IMR-90 (cell line): ENCODE results near the gene BANF1. TPM values are rescaled to one million over a fixed set of nuclear protein-coding genes. Genes with fewer than 3 reads are reported as not detected.

Experiments
- ATAC-seq: fragments of 200-7000 bp; cut with Tn5 transposase; 2 replicates; pipeline ENCODE4 v1.9.1; 2020; ENCODE audit warnings: low read depth, mild to moderate bottlenecking, moderate library complexity
- BruUV-seq: library from RNA; stranded (reverse); fragments of 400-500 nt; replicated peaks from 2 replicates; lab custom pipeline; 2021; lab: Mats Ljungman, UMichigan
- CTCF ChIA-PET: fragments of 300-600 bp; formaldehyde crosslinking; extraction: SDS; loops from one replicate; lab custom pipeline; 2021; ENCODE audit warnings: antibody characterized with exemption; lab: Yijun Ruan, JAX
- POLR2A ChIA-PET: fragments of 300-600 bp; sonication (Branson Sonifier 250); formaldehyde crosslinking; loops from one replicate; lab custom pipeline; 2022; ENCODE audit warnings: antibody characterized with exemption; ENCODE audit not compliant: unreplicated experiment; lab: Charles Lee
- DNase-seq: peaks from one replicate; pipeline ENCODE4 v3.0.0; 2013
- H2AFZ ChIP-seq: replicated peaks from 2 replicates; pipeline ENCODE3; 2013; ENCODE audit warnings: low read length, mild to moderate bottlenecking; ENCODE audit not compliant: poor library complexity
- H2AK5ac ChIP-seq: 2 replicates; pipeline ENCODE4 v1.6.1; 2013; ENCODE audit warnings: low read depth, low read length, inconsistent platforms
- H2AK9ac ChIP-seq: replicated peaks from 2 replicates; pipeline ENCODE3; 2013; ENCODE audit warnings: mild to moderate bottlenecking, low read depth, low read length, moderate library complexity; ENCODE audit not compliant: poor library complexity
- H2BK120ac ChIP-seq: 2 replicates; pipeline ENCODE4 v1.6.1; 2013; ENCODE audit warnings: low read depth, low read length, inconsistent platforms
- H2BK15ac ChIP-seq: 3 replicates; pipeline ENCODE4 v1.6.1; 2013; ENCODE audit warnings: low read depth, low read length, inconsistent platforms
- H2BK20ac ChIP-seq: 2 replicates; pipeline ENCODE4 v1.6.1; 2013; ENCODE audit warnings: low read depth, mild to moderate bottlenecking, inconsistent platforms, low read length, moderate library complexity
- H2BK5ac ChIP-seq: 2 replicates; pipeline ENCODE4 v1.6.1; 2013; ENCODE audit warnings: mild to moderate bottlenecking, low read depth, low read length, inconsistent platforms; ENCODE audit not compliant: poor library complexity, severe bottlenecking
- H3K14ac ChIP-seq: replicated peaks from 2 replicates; pipeline ENCODE4 v1.6.1; 2013; ENCODE audit warnings: low read depth, low read length, inconsistent platforms
- H3K18ac ChIP-seq: 2 replicates; pipeline ENCODE4 v1.6.1; 2013; ENCODE audit warnings: low read depth, low read length, control low read depth
- H3K23ac ChIP-seq: 2 replicates; pipeline ENCODE4 v1.6.1; 2013; ENCODE audit warnings: low read depth, low read length, inconsistent platforms
- H3K27ac ChIP-seq: 2 replicates; pipeline ENCODE4 v1.5.1; 2013; ENCODE audit warnings: mild to moderate bottlenecking, control low read depth, low read length; ENCODE audit not compliant: insufficient read depth
- H3K27me3 ChIP-seq: 2 replicates; pipeline ENCODE4 v1.6.1; 2013; ENCODE audit warnings: low read length; ENCODE audit not compliant: control insufficient read depth, insufficient read depth
- H3K36me3 ChIP-seq: 2 replicates; pipeline ENCODE4 v1.6.1; 2013; ENCODE audit warnings: low read length, mixed read lengths; ENCODE audit not compliant: control insufficient read depth, insufficient read depth
- H3K4ac ChIP-seq: 2 replicates; pipeline ENCODE4 v1.6.1; 2013; ENCODE audit warnings: low read depth, low read length, inconsistent platforms
- H3K4me1 ChIP-seq: 2 replicates; pipeline ENCODE4 v1.6.1; 2013; ENCODE audit warnings: low read length, mixed read lengths; ENCODE audit not compliant: control insufficient read depth, insufficient read depth
- H3K4me2 ChIP-seq: 2 replicates; pipeline ENCODE4 v1.6.1; 2013; ENCODE audit warnings: low read depth, mild to moderate bottlenecking, control low read depth, low read length, moderate library complexity
- H3K4me3 ChIP-seq: 2 replicates; pipeline ENCODE4 v1.5.1; 2013; ENCODE audit warnings: low read depth, mild to moderate bottlenecking, control low read depth, low read length, moderate library complexity; ENCODE audit not compliant: insufficient read depth
- H3K56ac ChIP-seq: 2 replicates; pipeline ENCODE4 v1.6.1; 2013; ENCODE audit warnings: low read length, inconsistent platforms; ENCODE audit not compliant: insufficient read depth; ENCODE audit errors: extremely low read depth
- H3K79me1 ChIP-seq, 2 experiments: 2 replicates each; pipeline ENCODE4 v1.6.1; 2013; ENCODE audit warnings: low read length in 2 of 2, inconsistent platforms in 1 of 2, low read depth in 1 of 2
- H3K9ac ChIP-seq: 2 replicates; pipeline ENCODE4 v1.6.1; 2013; ENCODE audit warnings: low read depth, low read length, control low read depth
- H3K9me1 ChIP-seq: 2 replicates; pipeline ENCODE4 v1.6.1; 2013; ENCODE audit warnings: low read length, inconsistent platforms; ENCODE audit not compliant: insufficient read depth
- H3K9me3 ChIP-seq: 2 replicates; pipeline ENCODE4 v1.6.1; 2013; ENCODE audit warnings: low read length; ENCODE audit not compliant: control insufficient read depth, insufficient read depth
- H4K20me1 ChIP-seq: 2 replicates; pipeline ENCODE4 v1.6.1; 2013; ENCODE audit warnings: low read length, inconsistent platforms; ENCODE audit not compliant: insufficient read depth
- H4K5ac ChIP-seq: 2 replicates; pipeline ENCODE4 v1.6.1; 2013; ENCODE audit warnings: mild to moderate bottlenecking, low read depth, low read length, control low read depth
- H4K8ac ChIP-seq, 2 experiments: 2 replicates each; pipeline ENCODE4 v1.6.1; 2013; ENCODE audit warnings: low read depth in 2 of 2, low read length in 2 of 2, control low read depth in 1 of 2, inconsistent platforms in 1 of 2
- H4K91ac ChIP-seq: 2 replicates; pipeline ENCODE4 v1.6.1; 2013; ENCODE audit warnings: low read depth, low read length, inconsistent platforms; ENCODE audit not compliant: insufficient read depth
- BHLHE40 ChIP-seq: fragments of 150-350 bp; IDR thresholded peaks from 2 replicates; pipeline ENCODE4 v1.6.1; 2016; ENCODE audit warnings: mild to moderate bottlenecking, low read depth, low read length
- CEBPB ChIP-seq: IDR thresholded peaks from 2 replicates; pipeline ENCODE4 v1.6.1; 2012; ENCODE audit warnings: low read depth, low read length, improper control_type of control experiment
- CHD1 ChIP-seq: IDR thresholded peaks from 2 replicates; pipeline ENCODE4 v1.6.1; 2012; ENCODE audit warnings: low read depth, low read length, improper control_type of control experiment
- CTCF ChIP-seq: conservative IDR thresholded peaks from 2 replicates; pipeline ENCODE4 v1.5.1; 2012; ENCODE audit warnings: mild to moderate bottlenecking, low read depth, low read length, improper control_type of control experiment
- ELK1 ChIP-seq: fragments of 150-350 bp; IDR thresholded peaks from 2 replicates; pipeline ENCODE4 v1.6.1; 2016; ENCODE audit warnings: low read depth, mild to moderate bottlenecking, low read length, moderate library complexity, borderline replicate concordance
- FOS ChIP-seq: fragments of 150-350 bp; IDR thresholded peaks from 2 replicates; pipeline ENCODE4 v1.6.1; 2016; ENCODE audit warnings: low read depth, low read length
- MAFK ChIP-seq: IDR thresholded peaks from 2 replicates; pipeline ENCODE4 v1.6.1; 2012; ENCODE audit warnings: low read depth, low read length, improper control_type of control experiment
- MAZ ChIP-seq: IDR thresholded peaks from 2 replicates; pipeline ENCODE4 v1.6.1; 2012; ENCODE audit warnings: low read depth, mild to moderate bottlenecking, low read length, improper control_type of control experiment, moderate library complexity, borderline replicate concordance
- MXI1 ChIP-seq: IDR thresholded peaks from 2 replicates; pipeline ENCODE4 v1.6.1; 2012; ENCODE audit warnings: low read depth, mild to moderate bottlenecking, low read length, moderate library complexity, borderline replicate concordance
- NFE2L2 ChIP-seq: fragments of 150-350 bp; IDR thresholded peaks from 2 replicates; pipeline ENCODE4 v1.6.1; 2016; ENCODE audit warnings: low read depth, mild to moderate bottlenecking, low read length
- POLR2A ChIP-seq: IDR thresholded peaks from 2 replicates; pipeline ENCODE4 v1.6.1; 2012; ENCODE audit warnings: mild to moderate bottlenecking, low read depth, low read length
- RAD21 ChIP-seq: IDR thresholded peaks from 2 replicates; pipeline ENCODE4 v1.6.1; 2012; ENCODE audit warnings: low read length, improper control_type of control experiment
- RCOR1 ChIP-seq: IDR thresholded peaks from 2 replicates; pipeline ENCODE4 v1.6.1; 2012; ENCODE audit warnings: mild to moderate bottlenecking, low read length, improper control_type of control experiment; ENCODE audit not compliant: insufficient replicate concordance
- RFX5 ChIP-seq: IDR thresholded peaks from 2 replicates; pipeline ENCODE4 v1.8.0; 2012; ENCODE audit warnings: low read depth, mild to moderate bottlenecking, low read length, moderate library complexity
- SMC3 ChIP-seq: fragments of 150-350 bp; IDR thresholded peaks from 2 replicates; pipeline ENCODE4 v1.6.1; 2016; ENCODE audit warnings: low read depth, mild to moderate bottlenecking, antibody characterized with exemption, low read length, moderate library complexity
- USF2 ChIP-seq: fragments of 150-350 bp; IDR thresholded peaks from 2 replicates; pipeline ENCODE4 v1.6.1; 2017; ENCODE audit warnings: mild to moderate bottlenecking, antibody characterized with exemption, low read length, low read depth
- WGBS, 2 experiments: methylation state at CpG; one replicate each; pipeline versions ENCODE4 v1.1.5 to v1.1.7; 2013; ENCODE audit warnings: missing lambda C conversion rate in 2 of 2; ENCODE audit not compliant: insufficient read length in 1 of 2; ENCODE audit errors: extremely low coverage in 2 of 2; 5-methylcytosine and 5-hydroxymethylcytosine counted together
- dilution Hi-C: fragments of 300-500 bp; cut with HindIII; formaldehyde crosslinking; loops from one replicate; pipeline ENCODE4 v1.14.3; 2018; ENCODE audit warnings: low sequenced_read_pairs; ENCODE audit not compliant: unreplicated experiment
- in situ Hi-C: fragments of 300-500 bp; cut with MboI; formaldehyde crosslinking; loops from 3 replicates; pipeline ENCODE4 v1.14.3; 2019; ENCODE audit warnings: low sequenced_read_pairs, inconsistent platforms, mixed read lengths
- intact Hi-C: fragments of 100-400 bp; cut with micrococcal nuclease; formaldehyde crosslinking; loops from 2 replicates; pipeline ENCODE4 v1.10.0; 2022
- polyA plus RNA-seq, 3 experiments: library from polyadenylated mRNA; depleted of rRNA; stranded (reverse); fragments of >200 nt; gene quantifications; 2 replicates each; pipeline ENCODE4 v1.2.3, GENCODE V29; 2012; ENCODE audit warnings: low replicate concordance in 1 of 3
- total RNA-seq: library from RNA; depleted of rRNA; stranded (reverse); fragments of >200 nt; gene quantifications from 2 replicates; pipeline ENCODE4 v1.2.3, GENCODE V29; 2012

The BANF1 gene
- total and polyA plus RNA-seq, 2 of the 4 experiments (the other 2 are of a cell fraction), result 36.6 to 242 TPM

GRCh38 chr11:66006891-66007176, 4.5 kb downstream of the BANF1 start:
- Histone ChIP-seq H3K14ac (no peak overlapping the region), H3K23ac (no peak overlapping the region), H3K36me3 (peaks cover 7% of the 10 kb centered on the region; the same call in 1 of the 2 replicates), H3K18ac (no peak overlapping the region), H4K91ac (no peak overlapping the region), H3K79me1 (peaks cover 14 to 18% of the 10 kb centered on the region in 2 experiments), H2BK120ac (no peak overlapping the region), H2AFZ (no peak overlapping the region), H3K27ac (no peak overlapping the region), H4K8ac (no peak overlapping the region), H2AK5ac (peak overlapping the region; percentile 9; the same call in 1 of the 2 replicates), H3K4me2 (no peak overlapping the region), H2BK15ac (no peak overlapping the region), H2BK20ac (no peak overlapping the region), H4K20me1 (peaks cover under 1% of the 10 kb centered on the region; the same call in 1 of the 2 replicates), H3K27me3 (peaks cover 9% of the 10 kb centered on the region), H3K4me1 (no peaks in the 10 kb centered on the region; the same call in none of the 2 replicates), H3K9ac (no peak overlapping the region), H3K9me1 (no peaks in the 10 kb centered on the region), H3K9me3 (no peaks in the 10 kb centered on the region), H2AK9ac (no peak overlapping the region), H3K56ac (no peak overlapping the region), H3K4me3 (no peak overlapping the region), H3K4ac (no peak overlapping the region), H4K5ac (no peak overlapping the region), H2BK5ac (no peak overlapping the region)
- intact Hi-C loops (no loop called here), dilution Hi-C loops (no loop called here), in situ Hi-C loops (no loop called here)
- CTCF ChIA-PET, result interaction anchor here (1.0 kb wide), 1 partner anchor 38 kb away, joined by 3 read pairs; no protein-coding TSS in a partner anchor
- TF ChIP-seq RAD21, result no peak
- no peak for TF ChIP-seq CTCF
- TF ChIP-seq NFE2L2, result no peak
- TF ChIP-seq ELK1, result no peak
- no peak for TF ChIP-seq MAFK
- TF ChIP-seq CHD1, result no peak
- TF ChIP-seq BHLHE40, result no peak
- TF ChIP-seq USF2, result no peak
- TF ChIP-seq MAZ, result no peak
- no peak for TF ChIP-seq RCOR1
- no peak for TF ChIP-seq RFX5
- TF ChIP-seq MXI1, result no peak
- no peak for TF ChIP-seq POLR2A
- TF ChIP-seq SMC3, result no peak
- TF ChIP-seq CEBPB, result no peak
- TF ChIP-seq FOS, result no peak
- POLR2A ChIA-PET, result no interaction called here
- BruUV-seq, result no TSS peak
- DNase-seq (no peak), ATAC-seq (no peak)
- no CpG with 5 or more reads among the region's 4 CpGs for WGBS, 2 experiments
